Astrocyte (in vitro differentiated cells and primary cell): ENCODE data around the gene COQ9. TPM values are rescaled to one million over a fixed set of nuclear protein-coding genes. Genes with fewer than 3 reads are reported as not detected.

Source experiments
- DNase-seq: peaks from one replicate; pipeline ENCODE4 v3.0.0-alpha.2; 2010; ENCODE audit warnings: low read depth
- FAIRE-seq: peaks from 2 replicates; lab custom pipeline; 2011; peaks lifted over from hg19 to GRCh38; lab: Jason Lieb, UNC
- H2AFZ ChIP-seq: 2 replicates; pipeline ENCODE4 v1.6.0; 2012; ENCODE audit warnings: low read depth, low read length, inconsistent platforms
- H3K27ac ChIP-seq: 2 replicates; pipeline ENCODE4 v1.5.1; 2011; ENCODE audit warnings: low read depth, low read length, inconsistent platforms
- H3K27me3 ChIP-seq: 2 replicates; pipeline ENCODE4 v1.6.0; 2011; ENCODE audit warnings: low read length, inconsistent platforms; ENCODE audit not compliant: insufficient read depth
- H3K36me3 ChIP-seq: 2 replicates; pipeline ENCODE4 v1.5.1; 2011; ENCODE audit warnings: low read length, inconsistent platforms; ENCODE audit not compliant: insufficient read depth
- H3K4me1 ChIP-seq: 2 replicates; pipeline ENCODE4 v1.5.1; 2011; ENCODE audit warnings: low read length, inconsistent platforms; ENCODE audit not compliant: insufficient read depth
- H3K4me2 ChIP-seq: 2 replicates; pipeline ENCODE4 v1.6.0; 2012; ENCODE audit warnings: low read length, inconsistent platforms
- H3K4me3 ChIP-seq: 2 replicates; pipeline ENCODE4 v1.5.1; 2011; ENCODE audit warnings: low read depth, mild to moderate bottlenecking, low read length, inconsistent platforms; ENCODE audit not compliant: insufficient read depth
- H3K79me2 ChIP-seq: 2 replicates; pipeline ENCODE4 v1.6.0; 2012; ENCODE audit warnings: mild to moderate bottlenecking, low read length, inconsistent platforms; ENCODE audit not compliant: insufficient read depth
- H3K9ac ChIP-seq: 2 replicates; pipeline ENCODE4 v1.6.0; 2012; ENCODE audit warnings: mild to moderate bottlenecking, low read length, inconsistent platforms
- H3K9me3 ChIP-seq: 2 replicates; pipeline ENCODE4 v1.5.1; 2012; ENCODE audit warnings: low read depth, mild to moderate bottlenecking, low read length, inconsistent platforms; ENCODE audit not compliant: insufficient read depth
- H4K20me1 ChIP-seq: 2 replicates; pipeline ENCODE4 v1.6.0; 2012; ENCODE audit warnings: low read length, inconsistent platforms; ENCODE audit not compliant: insufficient read depth
- H3K27ac Mint-ChIP-seq: one replicate; pipeline ENCODE4 v1.8.0; 2021; ENCODE audit warnings: mild to moderate bottlenecking, mixed read lengths; ENCODE audit not compliant: unreplicated experiment
- H3K27me3 Mint-ChIP-seq: one replicate; pipeline ENCODE4 v1.8.0; 2021; ENCODE audit warnings: low read depth, mixed read lengths; ENCODE audit not compliant: unreplicated experiment
- H3K36me3 Mint-ChIP-seq: one replicate; pipeline ENCODE4 v1.8.0; 2021; ENCODE audit warnings: low read depth, mixed read lengths; ENCODE audit not compliant: unreplicated experiment
- H3K4me1 Mint-ChIP-seq: one replicate; pipeline ENCODE4 v1.8.0; 2021; ENCODE audit warnings: low read depth, mixed read lengths; ENCODE audit not compliant: unreplicated experiment
- H3K4me3 Mint-ChIP-seq: one replicate; pipeline ENCODE4 v1.8.0; 2021; ENCODE audit warnings: mild to moderate bottlenecking, moderate library complexity, mixed read lengths; ENCODE audit not compliant: unreplicated experiment
- H3K9me3 Mint-ChIP-seq: one replicate; pipeline ENCODE4 v1.8.0; 2021; ENCODE audit warnings: mild to moderate bottlenecking, mixed read lengths; ENCODE audit not compliant: unreplicated experiment
- EZH2 ChIP-seq: IDR thresholded peaks from 2 replicates; pipeline ENCODE4 v1.6.1; 2012; ENCODE audit warnings: mild to moderate bottlenecking, low read length, inconsistent platforms; ENCODE audit not compliant: insufficient read depth
- total RNA-seq: library from RNA; stranded (reverse); gene quantifications from 2 replicates; pipeline ENCODE4 v1.2.1, GENCODE V29; 2021
- TF ChIP-seq, protein P1 (sequence below): IDR thresholded peaks from 2 replicates; pipeline ENCODE4 v1.5.1; 2011; ENCODE audit warnings: low read depth, mild to moderate bottlenecking, inconsistent platforms, low read length, moderate library complexity; ENCODE audit not compliant: insufficient read depth

The COQ9 gene
- total RNA-seq, 1 donor from 2014 or later = 29.1 TPM

- Histone ChIP-seq H3K27ac (peak within 1 kb of the TSS; percentile 56), H4K20me1 (peaks cover 34% of the 10 kb centered on the region), H3K79me2 (peaks cover 37% of the 10 kb centered on the region), H3K4me2 (peak within 1 kb of the TSS; percentile 92), H3K36me3 (peaks cover 25% of the 10 kb centered on the region), H3K4me3 (peak within 1 kb of the TSS; percentile 93), H3K9ac (peak within 1 kb of the TSS; percentile 91), H2AFZ (peak within 1 kb of the TSS; percentile 83), H3K9me3 (no peaks in the 10 kb centered on the region), H3K4me1 (peaks cover 3% of the 10 kb centered on the region), H3K27me3 (no peaks in the 10 kb centered on the region)
- TF ChIP-seq EZH2 = no peak
- TF ChIP-seq, protein P1, sequence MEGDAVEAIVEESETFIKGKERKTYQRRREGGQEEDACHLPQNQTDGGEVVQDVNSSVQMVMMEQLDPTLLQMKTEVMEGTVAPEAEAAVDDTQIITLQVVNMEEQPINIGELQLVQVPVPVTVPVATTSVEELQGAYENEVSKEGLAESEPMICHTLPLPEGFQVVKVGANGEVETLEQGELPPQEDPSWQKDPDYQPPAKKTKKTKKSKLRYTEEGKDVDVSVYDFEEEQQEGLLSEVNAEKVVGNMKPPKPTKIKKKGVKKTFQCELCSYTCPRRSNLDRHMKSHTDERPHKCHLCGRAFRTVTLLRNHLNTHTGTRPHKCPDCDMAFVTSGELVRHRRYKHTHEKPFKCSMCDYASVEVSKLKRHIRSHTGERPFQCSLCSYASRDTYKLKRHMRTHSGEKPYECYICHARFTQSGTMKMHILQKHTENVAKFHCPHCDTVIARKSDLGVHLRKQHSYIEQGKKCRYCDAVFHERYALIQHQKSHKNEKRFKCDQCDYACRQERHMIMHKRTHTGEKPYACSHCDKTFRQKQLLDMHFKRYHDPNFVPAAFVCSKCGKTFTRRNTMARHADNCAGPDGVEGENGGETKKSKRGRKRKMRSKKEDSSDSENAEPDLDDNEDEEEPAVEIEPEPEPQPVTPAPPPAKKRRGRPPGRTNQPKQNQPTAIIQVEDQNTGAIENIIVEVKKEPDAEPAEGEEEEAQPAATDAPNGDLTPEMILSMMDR = peak; percentile 92
- H3K4me1 Mint-ChIP-seq = peaks cover 12% of the 10 kb centered on the region
- H3K27ac Mint-ChIP-seq = peak within 1 kb of the TSS; percentile 72
- H3K36me3 Mint-ChIP-seq = peaks cover 18% of the 10 kb centered on the region
- H3K27me3 Mint-ChIP-seq = no peaks in the 10 kb centered on the region
- DNase-seq = peak; percentile 67
- peak within 1 kb of the TSS; percentile 99 for H3K4me3 Mint-ChIP-seq
- FAIRE-seq = no peak
- H3K9me3 Mint-ChIP-seq = no peaks in the 10 kb centered on the region
These were observed 15.1 kb downstream of the COQ9 start, which contains the start of gene POLR2C for GRCh38 chr16:57462209-57462977. TSS of gene POLR2C (plus strand) at chr16:57462679. CDS start at chr16:57462725, 46 bp downstream.

GRCh38 chr16:57462978-57463362 lies 15.7 kb downstream of the COQ9 start:
- Histone ChIP-seq H3K27me3 (no peaks in the 10 kb centered on the region), H3K9ac (peak overlapping the region; percentile 91), H3K4me2 (peak overlapping the region; percentile 92), H3K36me3 (peaks cover 26% of the 10 kb centered on the region), H2AFZ (no peak overlapping the region), H3K4me3 (peak overlapping the region; percentile 93), H3K9me3 (no peaks in the 10 kb centered on the region), H4K20me1 (peaks cover 34% of the 10 kb centered on the region), H3K4me1 (peaks cover 3% of the 10 kb centered on the region), H3K79me2 (peaks cover 37% of the 10 kb centered on the region), H3K27ac (peak overlapping the region; percentile 56)
- H3K27me3 Mint-ChIP-seq = no peaks in the 10 kb centered on the region
- no peak for FAIRE-seq
- peak overlapping the region; percentile 99 for H3K4me3 Mint-ChIP-seq
- peaks cover 9% of the 10 kb centered on the region for H3K4me1 Mint-ChIP-seq
- TF ChIP-seq, protein P1 = no peak
- no peak for TF ChIP-seq EZH2
- peak overlapping the region; percentile 58 for H3K27ac Mint-ChIP-seq
- H3K36me3 Mint-ChIP-seq = peaks cover 18% of the 10 kb centered on the region
- H3K9me3 Mint-ChIP-seq = no peaks in the 10 kb centered on the region
- no peak for DNase-seq

DNA sequence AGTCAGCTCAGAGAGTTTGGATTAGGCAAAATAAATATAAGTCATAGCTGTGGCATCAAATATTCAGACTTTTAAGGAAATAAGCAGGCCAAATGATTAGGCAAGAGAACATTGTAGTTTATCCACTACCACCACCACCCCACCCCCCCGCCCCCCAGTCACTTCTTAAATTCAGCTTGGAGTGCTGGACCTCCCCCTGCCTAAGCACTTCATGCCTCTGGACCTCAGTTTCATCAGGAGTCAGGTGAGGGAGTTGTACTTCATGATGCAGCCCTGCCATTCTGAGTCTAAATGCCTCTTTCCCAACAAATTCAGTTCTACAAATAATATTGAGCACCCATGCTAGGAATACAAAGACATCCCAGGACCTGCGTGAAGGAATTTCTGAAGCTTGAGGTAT lies 17.2 kb downstream of the COQ9 start:
- Mint-ChIP-seq H3K36me3 (peaks cover 23% of the 10 kb centered on the region), H3K27me3 (no peaks in the 10 kb centered on the region), H3K4me1 (peaks cover 9% of the 10 kb centered on the region), H3K27ac (no peak overlapping the region), H3K4me3 (peak overlapping the region; percentile 1), H3K9me3 (no peaks in the 10 kb centered on the region)
- Histone ChIP-seq H3K4me2 (no peak overlapping the region), H3K9me3 (no peaks in the 10 kb centered on the region), H3K79me2 (peaks cover 37% of the 10 kb centered on the region), H3K36me3 (peaks cover 26% of the 10 kb centered on the region), H3K4me1 (peaks cover 3% of the 10 kb centered on the region), H3K9ac (peak overlapping the region; percentile 22), H3K4me3 (no peak overlapping the region), H3K27me3 (no peaks in the 10 kb centered on the region), H2AFZ (no peak overlapping the region), H3K27ac (no peak overlapping the region), H4K20me1 (peaks cover 50% of the 10 kb centered on the region)
- no peak for DNase-seq
- TF ChIP-seq, protein P1 = no peak
- TF ChIP-seq EZH2 = no peak
- no peak for FAIRE-seq
